Right lung (tissue), 5 donors: ENCODE results near the gene PRDX5. TPM values are rescaled to one million over a fixed set of nuclear protein-coding genes. Genes with fewer than 3 reads are reported as not detected.

Source experiments
- DNase-seq, 2 donors: peaks; one replicate each; pipeline ENCODE4 v3.0.0-alpha.2; 2013
- polyA plus RNA-seq, 5 donors: library from polyadenylated mRNA; unstranded; fragments of 120-200 nt; gene quantifications; one replicate each; pipeline versions ENCODE4 v1.2.1 to v1.2.3, GENCODE V29; 2013; ENCODE audit warnings: inconsistent platforms in 1 of 5, low replicate concordance in 1 of 5; ENCODE audit not compliant: insufficient read length in 5 of 5, insufficient read depth in 1 of 5

Gene PRDX5
- polyA plus RNA-seq, 5 donors: 141 to 272 (median 177) TPM

DNA sequence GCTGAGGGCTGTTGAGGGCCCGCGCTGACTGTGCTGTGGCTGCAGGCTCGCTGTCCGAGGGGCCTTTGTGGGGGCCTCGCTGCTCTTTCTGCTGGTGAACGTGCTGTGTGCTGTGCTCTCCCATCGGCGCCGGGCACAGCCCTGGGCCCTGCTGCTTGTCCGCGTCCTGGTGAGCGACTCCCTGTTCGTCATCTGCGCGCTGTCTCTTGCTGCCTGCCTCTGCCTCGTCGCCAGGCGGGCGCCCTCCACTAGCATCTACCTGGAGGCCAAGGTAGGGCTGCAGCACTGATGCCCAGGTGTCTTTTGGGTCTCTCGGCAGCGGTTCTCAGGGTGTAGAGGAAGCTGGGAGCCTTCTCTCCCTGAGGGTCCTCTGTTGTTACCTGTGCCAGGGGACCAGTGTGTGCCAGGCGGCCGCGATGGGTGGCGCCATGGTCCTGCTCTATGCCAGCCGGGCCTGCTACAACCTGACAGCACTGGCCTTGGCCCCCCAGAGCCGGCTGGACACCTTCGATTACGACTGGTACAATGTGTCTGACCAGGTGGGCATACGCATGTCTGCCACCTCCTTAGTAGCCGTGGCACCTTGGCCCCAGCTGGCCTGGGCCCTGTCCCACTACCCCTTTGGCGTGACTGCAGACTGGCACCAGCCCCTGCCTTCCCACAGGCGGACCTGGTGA lies 30.1 kb upstream of the PRDX5 start:
- DNase-seq: no peak

DNA sequence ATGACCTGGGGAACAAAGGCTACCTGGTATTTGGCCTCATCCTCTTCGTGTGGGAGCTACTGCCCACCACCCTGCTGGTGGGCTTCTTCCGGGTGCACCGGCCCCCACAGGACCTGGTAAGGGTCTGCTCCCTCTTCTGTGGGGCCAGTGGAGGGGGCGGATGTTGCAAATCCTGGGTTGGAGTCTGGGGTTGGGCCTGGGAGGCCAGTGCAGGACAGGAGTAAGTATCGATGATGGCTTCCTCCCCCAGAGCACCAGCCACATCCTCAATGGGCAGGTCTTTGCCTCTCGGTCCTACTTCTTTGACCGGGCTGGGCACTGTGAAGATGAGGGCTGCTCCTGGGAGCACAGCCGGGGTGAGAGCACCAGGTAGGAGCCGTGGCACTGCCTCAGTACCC lies 29.6 kb upstream of the PRDX5 start:
- DNase-seq: no peak

DNA sequence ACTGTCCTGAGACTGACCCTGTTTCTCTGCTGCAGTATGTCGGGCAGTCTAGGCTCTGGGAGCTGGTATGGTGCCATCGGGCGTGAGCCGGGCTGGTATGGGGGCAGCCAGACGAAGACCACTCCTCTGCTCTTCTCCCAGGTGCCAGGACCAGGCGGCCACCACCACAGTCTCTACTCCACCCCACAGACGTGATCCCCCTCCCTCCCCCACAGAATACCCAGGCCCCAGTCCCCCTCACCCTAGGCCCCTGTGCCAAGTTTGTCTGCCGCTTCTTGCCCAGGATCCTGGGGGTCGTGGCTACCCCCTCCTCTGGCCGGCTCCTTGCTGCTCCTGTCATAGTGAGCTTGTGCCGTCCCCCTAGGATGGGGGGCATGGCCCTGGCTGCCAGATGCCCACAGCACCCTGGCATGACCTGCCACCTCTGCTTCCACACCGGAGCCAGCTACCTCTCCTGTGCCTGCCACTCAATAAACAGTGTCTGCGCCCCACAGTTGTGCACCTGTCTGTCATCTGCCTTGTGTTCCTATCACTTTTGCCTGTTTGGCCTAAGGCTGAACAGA lies 28.8 kb upstream of the PRDX5 start:
- DNase-seq: no peak

DNA sequence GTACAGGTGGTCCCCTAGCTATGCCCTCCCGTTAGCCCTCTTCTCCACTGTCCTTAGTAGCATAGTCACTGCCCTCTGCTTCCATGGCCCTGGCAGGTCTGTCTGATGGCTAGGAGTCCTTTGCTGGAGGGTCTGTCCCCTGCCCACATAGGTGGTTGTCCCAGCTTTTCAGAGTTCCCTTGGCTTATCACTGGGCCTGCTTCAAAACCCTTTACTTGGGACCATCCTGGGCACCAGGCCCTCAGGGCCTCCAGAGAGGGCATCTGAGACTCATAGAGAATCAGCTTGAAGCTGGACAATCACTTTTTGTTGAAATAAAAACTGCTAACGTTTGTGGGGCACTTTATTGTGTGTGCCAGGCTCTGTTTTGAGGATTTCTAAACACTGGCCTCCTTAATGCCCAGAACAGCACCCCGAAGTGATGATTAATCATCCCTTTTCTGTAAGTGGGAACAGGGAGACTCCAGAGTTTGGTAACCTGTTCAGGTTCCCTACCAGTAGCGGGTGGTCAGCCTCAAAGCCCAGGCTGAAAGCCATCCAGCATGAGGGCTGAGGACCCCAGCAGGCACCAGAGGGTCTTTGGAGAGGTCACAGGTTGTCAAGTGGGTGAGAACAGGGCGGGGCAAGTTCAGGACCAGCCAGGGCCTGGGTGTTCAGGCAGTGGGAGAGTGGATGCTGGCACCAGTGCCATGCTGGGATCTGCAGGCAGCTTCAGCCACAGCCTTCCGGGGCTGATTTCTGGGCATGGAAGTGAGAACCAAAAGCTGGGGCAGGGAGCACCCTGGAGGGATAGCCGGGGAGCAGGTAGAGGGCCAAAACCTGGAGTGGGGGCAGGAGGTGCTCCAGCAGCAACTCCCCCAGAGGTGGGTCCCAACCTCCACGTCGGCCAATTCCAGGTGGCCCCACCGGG lies 27.3 kb upstream of the PRDX5 start:
- no peak for DNase-seq

DNA sequence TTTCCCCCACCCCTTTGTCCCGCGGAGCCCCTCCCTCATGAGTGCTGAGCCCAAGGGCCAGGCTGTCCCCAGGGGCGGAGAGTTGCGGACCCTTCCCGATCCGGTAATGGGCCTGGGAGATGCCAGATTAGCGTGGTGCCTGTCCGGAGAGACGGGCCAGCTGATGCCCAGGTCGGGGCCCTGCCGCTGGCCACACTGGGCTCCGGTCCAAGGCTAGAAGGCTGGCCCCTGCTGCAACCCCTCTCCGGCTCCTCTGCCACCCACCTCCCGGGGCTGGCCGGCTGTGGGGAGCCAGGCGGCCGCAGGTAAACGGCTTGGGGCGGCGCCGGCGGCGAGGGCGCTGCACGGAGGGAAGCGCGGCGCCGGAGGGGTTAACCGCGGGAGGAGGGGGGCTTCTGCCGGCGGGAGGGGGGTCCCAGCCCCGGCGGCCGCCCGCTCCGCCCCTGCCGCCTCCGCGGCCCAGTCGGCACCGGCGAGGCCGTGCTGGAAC lies 26.6 kb upstream of the PRDX5 start, which contains the start of gene KCNK4:
TSS of gene KCNK4 (plus strand) at position 41 of the 490 bp plus-strand sequence. CDS start 1,717 bp downstream, outside the sequence.
- DNase-seq: no peak

DNA sequence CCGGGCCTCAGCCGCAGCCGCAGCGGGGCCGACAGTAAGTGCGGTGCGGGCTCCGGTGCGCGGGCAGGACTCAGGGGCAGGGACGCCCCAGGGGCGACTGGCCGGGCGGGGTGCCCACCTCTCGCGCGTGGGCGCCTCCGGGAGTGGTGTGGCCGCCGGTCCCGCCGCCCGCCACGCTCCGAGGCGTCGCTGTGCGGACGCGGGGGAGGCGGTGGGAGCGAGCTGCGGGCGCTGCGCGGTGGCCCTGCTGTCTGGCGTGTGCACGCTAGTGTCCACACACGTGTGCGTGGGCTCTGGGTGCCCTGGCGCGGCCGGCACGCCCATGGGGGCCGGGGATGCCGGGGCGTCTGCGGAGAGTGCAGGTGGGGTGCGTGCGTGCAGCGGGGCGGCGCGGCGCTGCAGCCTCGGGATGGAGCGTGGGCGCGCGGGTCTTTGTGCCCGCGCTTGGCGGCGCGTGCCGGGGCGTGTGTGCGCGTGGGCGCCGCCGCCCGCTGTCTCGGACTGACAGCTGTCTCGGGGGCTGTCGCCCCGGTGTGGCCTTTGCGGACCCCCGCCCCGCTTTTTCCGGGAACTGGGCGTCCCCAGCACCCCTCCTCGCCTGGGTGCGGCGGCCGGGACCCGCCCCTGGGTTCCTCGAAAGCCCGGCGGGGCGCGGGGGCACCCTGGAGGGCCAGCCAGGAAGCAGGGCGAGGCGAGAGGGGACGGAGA lies 26.0 kb upstream of the PRDX5 start:
- DNase-seq: no peak

DNA sequence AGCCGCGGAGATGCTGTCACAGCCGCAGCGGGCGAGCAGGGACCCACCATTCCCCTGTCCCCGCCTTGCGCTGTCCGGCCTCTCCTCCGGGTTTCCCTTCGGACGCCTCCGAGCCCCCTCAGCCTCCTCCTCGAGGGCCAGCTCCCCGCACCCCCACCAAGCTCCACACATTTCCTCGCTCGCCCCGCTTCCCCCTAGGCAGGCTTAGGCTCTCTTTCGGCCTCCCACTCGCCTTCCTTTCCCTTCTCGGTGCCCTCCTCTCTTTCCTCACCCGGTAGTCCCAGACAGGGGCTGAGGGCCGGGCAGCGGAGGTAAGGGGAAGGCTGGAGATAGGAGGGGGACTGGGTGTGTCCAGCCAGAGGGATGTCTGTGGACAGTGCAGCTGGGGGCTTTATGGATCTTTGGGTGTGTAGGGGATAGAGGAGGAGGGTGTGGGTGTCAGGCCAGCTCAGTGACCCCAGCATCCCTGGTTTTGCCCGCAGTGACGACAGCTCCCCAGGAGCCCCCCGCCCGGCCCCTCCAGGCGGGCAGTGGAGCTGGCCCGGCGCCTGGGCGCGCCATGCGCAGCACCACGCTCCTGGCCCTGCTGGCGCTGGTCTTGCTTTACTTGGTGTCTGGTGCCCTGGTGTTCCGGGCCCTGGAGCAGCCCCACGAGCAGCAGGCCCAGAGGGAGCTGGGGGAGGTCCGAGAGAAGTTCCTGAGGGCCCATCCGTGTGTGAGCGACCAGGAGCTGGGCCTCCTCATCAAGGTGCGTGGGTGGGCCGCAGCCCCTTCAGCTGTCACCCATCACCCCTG lies 25.3 kb upstream of the PRDX5 start:
- DNase-seq: no peak

DNA sequence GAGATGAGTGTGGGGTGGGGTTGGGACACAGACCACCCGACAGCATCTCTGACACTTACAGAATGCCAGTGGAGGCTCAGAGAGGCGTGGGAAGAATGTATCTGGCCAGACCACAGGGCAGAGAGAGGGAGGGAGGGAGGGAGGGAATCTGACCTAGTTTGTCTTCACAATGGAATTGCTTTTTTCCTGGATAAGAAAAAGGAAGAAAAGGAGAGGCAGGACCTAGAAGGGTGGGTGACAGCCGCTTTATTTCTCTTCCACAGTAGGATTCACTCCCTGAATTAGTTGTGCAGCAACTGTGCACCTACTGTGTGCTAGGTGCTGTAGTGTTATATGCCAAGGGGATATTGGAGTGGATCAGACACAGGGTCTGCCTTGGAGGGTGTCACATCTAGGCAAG lies 23.1 kb upstream of the PRDX5 start:
- no peak for DNase-seq

DNA sequence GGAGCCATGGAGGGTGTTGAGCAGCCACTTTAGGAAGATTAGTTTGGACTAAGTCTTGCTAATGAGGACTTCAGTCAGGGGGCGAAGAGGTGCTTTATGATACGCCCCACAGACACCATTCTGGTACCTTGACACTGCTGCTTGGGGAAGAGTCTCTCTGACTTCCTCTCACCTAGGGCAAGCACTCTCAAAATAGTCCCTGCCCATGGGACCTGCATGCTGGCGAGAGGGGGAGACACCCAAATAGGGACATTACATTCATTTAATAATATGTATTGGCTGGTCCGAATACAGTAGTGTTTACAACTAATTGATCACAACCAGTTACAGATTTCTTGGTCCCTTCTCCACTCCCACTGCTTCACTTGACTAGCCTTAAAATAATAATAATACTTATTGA lies 22.2 kb upstream of the PRDX5 start:
- no peak for DNase-seq

DNA sequence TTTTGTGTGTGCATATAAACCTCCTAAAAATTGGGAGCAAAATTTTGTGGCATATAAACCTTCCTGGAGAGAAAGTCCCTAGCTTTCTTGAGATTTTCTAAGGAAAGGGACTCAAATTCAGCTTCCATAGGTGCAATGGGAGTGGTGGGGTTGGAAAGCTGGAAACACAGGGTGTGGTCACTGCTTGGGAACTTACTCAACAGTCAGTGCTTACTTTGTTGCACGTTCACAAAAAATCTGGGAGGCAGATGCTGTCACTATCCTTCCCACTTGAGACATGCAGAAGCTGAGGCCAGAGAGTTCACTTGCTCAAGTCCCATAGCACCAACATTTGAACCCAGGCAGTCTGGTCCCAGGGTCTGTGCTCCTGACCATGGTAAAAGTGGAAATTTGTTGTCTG lies 21.7 kb upstream of the PRDX5 start:
- no peak for DNase-seq

DNA sequence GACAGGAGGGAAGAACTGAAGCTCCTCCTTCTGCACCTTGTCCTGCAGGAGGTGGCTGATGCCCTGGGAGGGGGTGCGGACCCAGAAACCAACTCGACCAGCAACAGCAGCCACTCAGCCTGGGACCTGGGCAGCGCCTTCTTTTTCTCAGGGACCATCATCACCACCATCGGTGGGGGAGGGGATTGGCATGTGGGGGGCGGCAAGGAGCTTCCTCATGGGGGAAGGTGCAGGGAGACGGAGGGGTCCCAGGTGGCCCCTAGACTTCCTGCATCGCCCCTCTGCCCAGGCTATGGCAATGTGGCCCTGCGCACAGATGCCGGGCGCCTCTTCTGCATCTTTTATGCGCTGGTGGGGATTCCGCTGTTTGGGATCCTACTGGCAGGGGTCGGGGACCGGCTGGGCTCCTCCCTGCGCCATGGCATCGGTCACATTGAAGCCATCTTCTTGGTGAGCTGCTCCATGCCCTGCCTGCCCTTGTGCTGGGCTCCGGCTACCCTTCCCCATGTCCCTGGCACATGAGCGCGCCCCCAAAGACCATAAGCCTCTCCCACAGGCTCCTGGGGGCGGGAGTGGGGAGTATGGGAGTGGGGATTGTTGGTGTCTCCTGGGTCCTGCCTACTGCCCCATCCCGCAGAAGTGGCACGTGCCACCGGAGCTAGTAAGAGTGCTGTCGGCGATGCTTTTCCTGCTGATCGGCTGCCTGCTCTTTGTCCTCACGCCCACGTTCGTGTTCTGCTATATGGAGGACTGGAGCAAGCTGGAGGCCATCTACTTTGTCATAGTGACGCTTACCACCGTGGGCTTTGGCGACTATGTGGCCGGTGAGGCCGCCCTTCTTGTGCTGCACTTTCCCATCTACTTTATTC lies 20.9 kb upstream of the PRDX5 start:
- no peak for DNase-seq

DNA sequence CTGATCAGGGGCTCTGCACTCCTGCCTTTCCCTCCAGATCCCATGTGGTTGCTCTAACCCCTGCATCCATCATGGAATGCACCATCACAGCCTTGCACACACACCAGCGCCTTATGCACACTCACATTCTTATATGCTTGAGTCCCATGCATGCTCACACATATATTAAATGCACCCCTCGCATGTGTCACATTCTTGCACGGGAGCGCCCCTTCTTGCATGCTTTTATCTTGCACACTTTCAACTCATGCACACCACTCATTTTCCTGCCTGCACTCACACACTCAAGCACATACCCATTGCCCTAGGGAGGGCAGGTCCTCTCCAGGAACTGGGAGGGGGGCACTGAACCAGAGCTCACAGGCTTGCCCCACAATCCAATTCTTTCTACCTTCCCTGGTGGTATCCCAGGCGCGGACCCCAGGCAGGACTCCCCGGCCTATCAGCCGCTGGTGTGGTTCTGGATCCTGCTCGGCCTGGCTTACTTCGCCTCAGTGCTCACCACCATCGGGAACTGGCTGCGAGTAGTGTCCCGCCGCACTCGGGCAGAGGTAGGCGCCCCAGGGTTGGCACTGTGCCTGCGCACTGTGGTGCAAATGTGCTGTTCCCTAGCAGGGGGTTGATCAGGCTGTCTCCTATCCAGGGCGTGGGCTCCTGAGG lies 20.1 kb upstream of the PRDX5 start:
- DNase-seq: no peak

DNA sequence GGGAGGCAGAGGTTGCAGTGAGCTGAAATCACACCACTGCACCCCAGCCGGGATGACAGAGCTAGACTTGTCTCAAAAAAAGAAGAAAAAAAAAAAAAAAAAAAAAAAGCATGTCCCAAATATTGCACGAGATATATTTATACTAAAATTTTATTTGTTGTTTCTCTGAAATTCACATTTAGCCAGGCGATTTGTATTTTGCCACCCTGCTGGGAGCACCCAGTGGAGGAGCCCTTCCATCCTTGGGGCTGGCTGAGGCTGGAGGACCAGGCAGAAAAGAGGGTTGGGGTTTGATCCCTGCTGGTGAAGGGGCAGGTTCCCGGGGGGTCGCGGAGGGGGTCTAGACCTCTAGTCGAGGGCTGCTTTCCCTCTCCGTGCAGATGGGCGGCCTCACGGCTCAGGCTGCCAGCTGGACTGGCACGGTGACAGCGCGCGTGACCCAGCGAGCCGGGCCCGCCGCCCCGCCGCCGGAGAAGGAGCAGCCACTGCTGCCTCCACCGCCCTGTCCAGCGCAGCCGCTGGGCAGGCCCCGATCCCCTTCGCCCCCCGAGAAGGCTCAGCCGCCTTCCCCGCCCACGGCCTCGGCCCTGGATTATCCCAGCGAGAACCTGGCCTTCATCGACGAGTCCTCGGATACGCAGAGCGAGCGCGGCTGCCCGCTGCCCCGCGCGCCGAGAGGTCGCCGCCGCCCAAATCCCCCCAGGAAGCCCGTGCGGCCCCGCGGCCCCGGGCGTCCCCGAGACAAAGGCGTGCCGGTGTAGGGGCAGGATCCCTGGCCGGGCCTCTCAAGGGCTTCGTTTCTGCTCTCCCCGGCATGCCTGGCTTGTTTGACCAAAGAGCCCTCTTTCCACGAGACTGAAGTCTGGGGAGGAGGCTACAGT lies 18.7 kb upstream of the PRDX5 start:
- DNase-seq: no peak

DNA sequence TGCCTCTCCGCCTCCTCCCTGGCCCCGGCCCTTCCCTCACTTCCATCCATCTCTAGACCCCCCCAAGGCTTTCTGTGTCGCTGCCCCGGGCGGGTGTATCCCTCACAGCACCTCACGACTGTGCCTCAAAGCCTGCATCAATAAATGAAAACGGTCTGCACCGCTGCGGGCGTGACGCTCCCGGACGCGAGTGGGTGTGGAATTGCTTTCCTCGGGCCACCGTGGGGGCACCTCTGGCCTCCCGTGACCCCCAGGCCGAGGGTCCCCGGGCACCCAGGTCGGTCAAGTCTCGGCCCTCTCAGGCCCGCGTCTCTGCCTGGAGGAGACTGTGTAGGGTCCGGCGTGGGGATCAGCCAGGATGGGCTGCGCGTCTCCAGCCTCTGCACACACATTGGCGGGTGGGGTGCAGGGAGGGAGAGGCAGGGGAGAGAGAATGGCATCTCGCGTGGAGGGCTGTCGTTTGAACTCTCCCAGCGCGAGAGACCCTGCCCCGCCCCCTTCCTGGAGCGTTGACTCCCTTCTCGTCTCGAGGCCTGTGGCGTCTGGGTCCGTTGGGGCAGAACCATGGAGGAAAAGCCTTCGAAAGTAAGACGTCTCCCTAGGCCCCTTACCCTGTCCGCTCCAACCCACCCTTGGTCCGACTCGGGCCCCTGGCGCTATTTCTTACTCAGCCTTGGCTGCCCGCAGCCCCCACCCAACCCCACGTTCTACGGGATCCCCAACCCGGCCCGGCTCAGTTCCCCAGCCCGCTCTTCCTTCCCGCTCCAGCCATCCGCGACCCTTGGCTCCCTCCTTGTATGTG lies 17.9 kb upstream of the PRDX5 start, which contains the start of gene CATSPERZ:
TSS of gene CATSPERZ (plus strand) at position 512 of the 802 bp plus-strand sequence. CDS start at position 565, 53 bp downstream.
- DNase-seq: no peak

DNA sequence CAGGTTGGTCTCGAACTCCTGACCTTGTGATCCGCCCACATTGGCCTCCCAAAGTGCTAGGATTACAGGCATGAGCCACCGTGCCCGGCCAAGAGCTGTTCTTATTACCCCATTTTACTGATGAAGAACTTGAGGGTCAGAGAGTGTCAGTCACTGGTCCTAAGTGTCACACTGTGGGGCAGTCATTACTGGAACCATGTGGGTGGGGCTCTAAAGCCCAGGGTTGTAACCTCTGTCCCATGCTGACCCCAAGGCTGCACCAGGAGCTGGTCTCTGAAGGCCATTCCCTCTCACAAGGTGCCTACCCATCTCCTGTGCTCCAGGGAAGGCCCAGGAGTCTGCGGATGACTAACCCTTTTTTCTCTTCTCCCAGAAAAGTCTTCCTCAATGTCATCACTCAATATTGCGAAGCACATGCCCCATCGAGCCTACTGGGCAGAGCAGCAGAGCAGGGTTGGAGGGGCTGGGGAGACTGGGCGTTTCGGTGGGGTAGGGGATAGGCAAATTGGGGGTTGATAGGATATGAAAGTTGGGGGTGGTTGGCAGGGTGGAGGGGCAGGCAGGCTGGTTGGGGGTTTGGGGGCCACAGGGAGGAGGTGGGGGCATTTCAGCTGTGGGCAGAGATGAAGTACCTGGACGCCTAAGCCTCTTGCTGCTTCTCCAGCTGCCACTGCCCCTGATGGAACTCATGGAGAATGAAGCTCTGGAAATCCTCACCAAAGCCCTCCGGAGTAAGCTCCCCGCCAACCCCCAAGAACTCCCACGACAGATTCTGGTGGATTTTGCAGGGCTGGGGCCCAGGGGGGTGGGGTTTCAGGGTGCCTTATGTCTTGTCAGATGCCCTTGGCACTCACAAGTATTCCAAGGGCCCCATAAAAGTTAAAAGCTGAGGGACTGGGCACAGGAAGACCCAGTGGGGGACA lies 14.6 kb upstream of the PRDX5 start:
- no peak for DNase-seq

DNA sequence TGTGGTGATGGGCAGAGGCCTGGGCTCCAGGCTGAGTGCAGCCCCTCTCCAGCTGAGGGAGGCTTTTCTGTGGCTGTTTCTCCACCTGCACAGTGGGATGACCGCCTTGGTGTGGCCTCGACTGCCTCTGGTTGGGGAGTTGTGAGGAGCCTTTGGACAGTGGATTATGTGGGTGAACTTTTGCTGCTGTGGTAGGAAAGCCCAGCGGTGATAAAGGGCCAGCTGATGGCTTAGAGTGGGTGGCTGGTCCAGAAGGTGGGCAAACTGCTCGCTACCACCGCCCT lies 13.9 kb upstream of the PRDX5 start:
- no peak for DNase-seq
